Fibroblast of skin of back (primary cell): ENCODE measurements around the gene SRSF2. TPM values are rescaled to one million over a fixed set of nuclear protein-coding genes. Genes with fewer than 3 reads are reported as not detected.
"Not testable (repeated sequence)": the region's sequence is repeated elsewhere in the genome, so short reads cannot be mapped to it uniquely, and the experiment has no call there.

ENCODE experiments used
- DNase-seq: peaks from one replicate; pipeline ENCODE4 v3.0.0-alpha.2; 2013
- polyA plus RNA-seq, 2 experiments: library from polyadenylated mRNA; unstranded; fragments of 120-200 nt; gene quantifications; one replicate each; pipeline ENCODE4 v1.2.1, GENCODE V29; 2013; ENCODE audit not compliant: insufficient read length in 2 of 2

The SRSF2 gene
- 271 TPM for polyA plus RNA-seq (2013, experiment 1 of 2; ENCODE audit: insufficient read length)
- 119 TPM for polyA plus RNA-seq (2013, experiment 2 of 2; ENCODE audit: insufficient read length)

GRCh38 chr17:76737082-76737675 lies at the start of gene SRSF2:
TSS of gene SRSF2 (minus strand) at chr17:76737331. CDS start at chr17:76737160, 171 bp downstream.
- DNase-seq: peak; percentile 99

- DNase-seq: no peak
These were observed 47.8 kb upstream of the SRSF2 start for GRCh38 chr17:76784926-76785325.

- DNase-seq: no peak
These were observed 46.0 kb upstream of the SRSF2 start for GRCh38 chr17:76783146-76783545.

- no peak for DNase-seq
These were observed 44.2 kb upstream of the SRSF2 start for GRCh38 chr17:76781056-76781982.

- DNase-seq: no peak
These were observed 38.0 kb upstream of the SRSF2 start for GRCh38 chr17:76775021-76775600.

- DNase-seq: peak; percentile 93
These were observed 35.9 kb upstream of the SRSF2 start for GRCh38 chr17:76772842-76773525.

- DNase-seq: no peak
These were observed 21.4 kb upstream of the SRSF2 start for GRCh38 chr17:76758570-76758969.

GRCh38 chr17:76757256-76757655 lies 20.1 kb upstream of the SRSF2 start:
- DNase-seq: no peak

- DNase-seq: no peak
These were observed 18.2 kb upstream of the SRSF2 start for GRCh38 chr17:76755285-76755684.

- DNase-seq: no peak
These were observed 16.2 kb upstream of the SRSF2 start for GRCh38 chr17:76753061-76753961.

GRCh38 chr17:76752006-76752405 lies 14.9 kb upstream of the SRSF2 start:
- no peak for DNase-seq

- no peak for DNase-seq
These were observed 14.4 kb upstream of the SRSF2 start for GRCh38 chr17:76751416-76751993.

- DNase-seq: no peak
These were observed 11.5 kb upstream of the SRSF2 start for GRCh38 chr17:76748657-76749056.

GRCh38 chr17:76747716-76748363 lies 10.7 kb upstream of the SRSF2 start:
- no peak for DNase-seq

- DNase-seq: peak; percentile 59
These were observed 8.7 kb upstream of the SRSF2 start for GRCh38 chr17:76745785-76746184.

- DNase-seq: no peak
These were observed 7.6 kb upstream of the SRSF2 start for GRCh38 chr17:76744747-76745146.

- no peak for DNase-seq
These were observed 5.8 kb upstream of the SRSF2 start for GRCh38 chr17:76742958-76743357.

GRCh38 chr17:76740329-76741118 lies 3.4 kb upstream of the SRSF2 start:
- no peak for DNase-seq

- DNase-seq: not testable (repeated sequence)
These were observed 2.5 kb upstream of the SRSF2 start for GRCh38 chr17:76739568-76740115.

- no peak for DNase-seq
These were observed 1.3 kb upstream of the SRSF2 start for GRCh38 chr17:76738468-76738850.
